ENCODE data around the gene ZNF793. TPM values are rescaled to one million over a fixed set of nuclear protein-coding genes. Genes with fewer than 3 reads are reported as not detected.

The ZNF793 gene
- total and polyA plus RNA-seq, 2 of the 8 experiments (the other 6 are each of a cell fraction or from before 2014, with no cell fraction given): 5.0 to 13.3 TPM

DNA sequence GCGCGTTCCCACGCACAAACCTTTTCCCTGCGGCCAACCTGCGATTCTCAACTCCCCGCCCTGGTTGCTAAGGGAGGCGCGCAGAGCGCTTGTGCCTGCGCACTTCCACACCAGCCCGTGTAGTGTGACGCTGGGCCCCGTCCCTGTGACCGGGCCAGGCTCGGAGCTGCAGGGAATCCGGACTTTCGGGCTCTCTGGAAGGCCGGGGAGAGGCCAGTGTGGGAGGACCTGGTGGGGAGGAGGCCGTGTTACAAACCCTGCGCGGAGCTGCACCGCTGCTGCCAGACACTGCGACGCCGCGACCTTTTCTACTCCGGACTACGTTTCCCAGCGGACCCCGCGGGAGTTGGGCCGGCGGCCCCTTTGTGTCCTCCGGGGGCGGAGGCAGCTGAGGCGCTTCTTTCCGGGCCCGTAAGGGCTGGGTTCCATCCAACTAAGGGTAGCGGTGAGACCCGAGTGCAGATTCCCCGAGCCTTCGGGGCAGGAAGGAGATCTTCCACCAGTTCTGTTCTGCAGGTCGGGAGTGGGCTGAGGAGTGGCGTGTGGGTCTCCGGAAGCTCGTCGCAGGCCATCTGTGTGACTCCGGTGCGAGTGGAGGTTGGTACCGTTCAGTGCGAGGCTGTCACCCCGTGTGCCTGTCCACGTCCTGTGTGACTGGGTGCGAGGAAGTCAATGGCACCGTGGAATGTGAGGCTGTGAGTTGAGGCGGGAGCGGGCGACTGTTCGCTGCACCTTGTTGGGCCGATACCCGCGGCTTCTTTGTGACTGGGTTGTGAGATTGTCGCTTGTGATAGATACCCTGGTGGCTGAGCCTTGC, 37.6 kb upstream of the ZNF793 start, which contains the start of gene ZNF570 (continued):
- TF ChIP-seq, protein P1, sequence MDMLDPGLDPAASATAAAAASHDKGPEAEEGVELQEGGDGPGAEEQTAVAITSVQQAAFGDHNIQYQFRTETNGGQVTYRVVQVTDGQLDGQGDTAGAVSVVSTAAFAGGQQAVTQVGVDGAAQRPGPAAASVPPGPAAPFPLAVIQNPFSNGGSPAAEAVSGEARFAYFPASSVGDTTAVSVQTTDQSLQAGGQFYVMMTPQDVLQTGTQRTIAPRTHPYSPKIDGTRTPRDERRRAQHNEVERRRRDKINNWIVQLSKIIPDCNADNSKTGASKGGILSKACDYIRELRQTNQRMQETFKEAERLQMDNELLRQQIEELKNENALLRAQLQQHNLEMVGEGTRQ (IDR thresholded peaks at IDR 0.05; ENCODE audit: low read length): no peak
- TF ChIP-seq EGR1 (IDR thresholded peaks at IDR 0.05; ENCODE audit: borderline replicate concordance, low read depth, low read length): peak; percentile 59; the same call in 1 of the 2 replicates
- no peak for TF ChIP-seq GTF2F1 (IDR thresholded peaks at IDR 0.05; ENCODE audit: borderline replicate concordance, low read depth, low read length)
- no peak for TF ChIP-seq HDAC6 (IDR thresholded peaks at IDR 0.05; ENCODE audit: low read depth, low read length)
- peak; percentile 80; the same call in 1 of the 2 replicates for TF ChIP-seq GABPA (IDR thresholded peaks at IDR 0.05; ENCODE audit: borderline replicate concordance, insufficient read depth, low read length)
- no peak for TF ChIP-seq BCL11A (IDR thresholded peaks at IDR 0.05; ENCODE audit: low read depth in 2 of 2, low read length in 2 of 2)
- peak; percentile 83 for TF ChIP-seq SIX5 (IDR thresholded peaks at IDR 0.05; ENCODE audit: low read depth, low read length)
- TF ChIP-seq CHD1 (IDR thresholded peaks at IDR 0.05; ENCODE audit: low read depth, low read length): no peak
- TF ChIP-seq SRF (IDR thresholded peaks at IDR 0.05; ENCODE audit: low read depth, low read length): no peak
- TF ChIP-seq RAD21 (IDR thresholded peaks at IDR 0.05 in 1 of 2, conservative IDR thresholded peaks at IDR 0.05 in 1 of 2; ENCODE audit: low read depth in 2 of 2, low read length in 2 of 2): 0 out of 4 replicates have a peak, but pooled peaks of 1 of the 2 experiments have one; percentile 10
- TF ChIP-seq, protein P2, sequence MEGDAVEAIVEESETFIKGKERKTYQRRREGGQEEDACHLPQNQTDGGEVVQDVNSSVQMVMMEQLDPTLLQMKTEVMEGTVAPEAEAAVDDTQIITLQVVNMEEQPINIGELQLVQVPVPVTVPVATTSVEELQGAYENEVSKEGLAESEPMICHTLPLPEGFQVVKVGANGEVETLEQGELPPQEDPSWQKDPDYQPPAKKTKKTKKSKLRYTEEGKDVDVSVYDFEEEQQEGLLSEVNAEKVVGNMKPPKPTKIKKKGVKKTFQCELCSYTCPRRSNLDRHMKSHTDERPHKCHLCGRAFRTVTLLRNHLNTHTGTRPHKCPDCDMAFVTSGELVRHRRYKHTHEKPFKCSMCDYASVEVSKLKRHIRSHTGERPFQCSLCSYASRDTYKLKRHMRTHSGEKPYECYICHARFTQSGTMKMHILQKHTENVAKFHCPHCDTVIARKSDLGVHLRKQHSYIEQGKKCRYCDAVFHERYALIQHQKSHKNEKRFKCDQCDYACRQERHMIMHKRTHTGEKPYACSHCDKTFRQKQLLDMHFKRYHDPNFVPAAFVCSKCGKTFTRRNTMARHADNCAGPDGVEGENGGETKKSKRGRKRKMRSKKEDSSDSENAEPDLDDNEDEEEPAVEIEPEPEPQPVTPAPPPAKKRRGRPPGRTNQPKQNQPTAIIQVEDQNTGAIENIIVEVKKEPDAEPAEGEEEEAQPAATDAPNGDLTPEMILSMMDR (IDR thresholded peaks at IDR 0.05; ENCODE audit: control extremely low read depth in 1 of 3, insufficient read depth in 1 of 3, low read depth in 1 of 3, low read length in 3 of 3): no peak
